T-helper 1 cell (primary cell): Measurements from ENCODE around the gene ITCH.
"Not testable (repeated sequence)": the region's sequence is repeated elsewhere in the genome, so short reads cannot be mapped to it uniquely, and the experiment has no call there.

Experiments
- DNase-seq, 5 donors: peaks; one replicate each; pipeline ENCODE4 v3.0.0-alpha.2; 2012 to 2020

The ITCH gene

GRCh38 chr20:34344238-34344637 lies 18.8 kb upstream of the ITCH start:
- DNase-seq, result no peak

GRCh38 chr20:34345402-34345736 lies 17.7 kb upstream of the ITCH start:
- no peak for DNase-seq

- not testable (repeated sequence) for DNase-seq
Measured at GRCh38 chr20:34345839-34346532, 17.1 kb upstream of the ITCH start.

GRCh38 chr20:34346533-34346865 lies 16.6 kb upstream of the ITCH start:
- DNase-seq, result not testable (repeated sequence)

- no peak for DNase-seq
Measured at GRCh38 chr20:34347571-34347970, 15.5 kb upstream of the ITCH start.

- no peak for DNase-seq
Measured at GRCh38 chr20:34350095-34350494, 13.0 kb upstream of the ITCH start.

GRCh38 chr20:34353467-34353866 lies 9.6 kb upstream of the ITCH start:
- not testable (repeated sequence) for DNase-seq

GRCh38 chr20:34355427-34355826 lies 7.6 kb upstream of the ITCH start:
- no peak for DNase-seq

- DNase-seq, result not testable (repeated sequence)
Measured at GRCh38 chr20:34359729-34360128, 3.3 kb upstream of the ITCH start.

GRCh38 chr20:34362502-34363061 lies 491 bp upstream of the ITCH start:
- no peak for DNase-seq

- peak in 1 of 5 donors; percentile 7 for DNase-seq
Measured at GRCh38 chr20:34363465-34364222, 571 bp downstream of the ITCH start.

- no peak for DNase-seq
Measured at GRCh38 chr20:34364223-34364506, 1.1 kb downstream of the ITCH start.

GRCh38 chr20:34365765-34366213 lies 2.7 kb downstream of the ITCH start:
- DNase-seq, result peak in 1 of 5 donors; percentile 28

- DNase-seq, result no peak
Measured at GRCh38 chr20:34367155-34367554, 4.1 kb downstream of the ITCH start.

GRCh38 chr20:34367911-34368310 lies 4.8 kb downstream of the ITCH start:
- not testable (repeated sequence) for DNase-seq

GRCh38 chr20:34368547-34368946 lies 5.5 kb downstream of the ITCH start:
- DNase-seq, result no peak

- DNase-seq, result peak in 1 of 5 donors; percentile 50
Measured at GRCh38 chr20:34369265-34369664, 6.2 kb downstream of the ITCH start.

- DNase-seq, result no peak
Measured at GRCh38 chr20:34370062-34370461, 7.0 kb downstream of the ITCH start.

GRCh38 chr20:34373445-34373844 lies 10.4 kb downstream of the ITCH start:
- DNase-seq, result no peak

GRCh38 chr20:34374209-34374760 lies 11.2 kb downstream of the ITCH start:
- DNase-seq, result no peak

GRCh38 chr20:34375977-34376430 lies 12.9 kb downstream of the ITCH start:
- no peak for DNase-seq

- peak in 1 of 5 donors; percentile 16 for DNase-seq
Measured at GRCh38 chr20:34377072-34377847, 14.2 kb downstream of the ITCH start.

- DNase-seq, result no peak
Measured at GRCh38 chr20:34382174-34382573, 19.1 kb downstream of the ITCH start.
